OCI-LY7 (cell line): Measurements from ENCODE around the gene GRM4. TPM values are rescaled to one million over a fixed set of nuclear protein-coding genes. Genes with fewer than 3 reads are reported as not detected.

Experiments
- BruUV-seq: library from RNA; stranded (reverse); fragments of 400-500 nt; replicated peaks from 2 replicates; lab custom pipeline; 2021; lab: Mats Ljungman, UMichigan
- CTCF ChIA-PET: fragments of 300-600 bp; sonication (Branson Sonifier 250); formaldehyde crosslinking; loops from one replicate; lab custom pipeline; 2022; ENCODE audit warnings: antibody characterized with exemption; ENCODE audit not compliant: unreplicated experiment; lab: Charles Lee
- POLR2A ChIA-PET: fragments of 300-600 bp; sonication (Branson Sonifier 250); formaldehyde crosslinking; loops from one replicate; lab custom pipeline; 2022; ENCODE audit warnings: antibody characterized with exemption; lab: Charles Lee
- DNase-seq: peaks from one replicate; pipeline ENCODE4 v3.0.0-alpha.2; 2015; ENCODE audit warnings: low spot score
- H2AFZ ChIP-seq: fragments of 200-600 bp; sonication (generic), shearing (Covaris generic); 2 replicates; pipeline ENCODE4 v1.6.1; 2014; ENCODE audit warnings: mild to moderate bottlenecking, antibody characterized with exemption, low read length, moderate library complexity
- H3K27ac ChIP-seq: fragments of 200-600 bp; sonication (generic); 2 replicates; pipeline ENCODE4 v1.5.1; 2014; ENCODE audit warnings: mixed run types, low read depth, mild to moderate bottlenecking, moderate library complexity, low read length, inconsistent platforms; ENCODE audit not compliant: poor library complexity, severe bottlenecking
- H3K36me3 ChIP-seq: fragments of 200-600 bp; sonication (generic); 2 replicates; pipeline ENCODE4 v1.6.1; 2014; ENCODE audit warnings: mild to moderate bottlenecking, antibody characterized with exemption, low read length, moderate library complexity, mixed read lengths; ENCODE audit not compliant: insufficient read depth
- H3K4me1 ChIP-seq: fragments of 200-600 bp; sonication (generic); 2 replicates; pipeline ENCODE4 v1.5.1; 2014; ENCODE audit warnings: mild to moderate bottlenecking, low read length; ENCODE audit not compliant: insufficient read depth, poor library complexity, severe bottlenecking
- H3K4me2 ChIP-seq: fragments of 200-600 bp; sonication (generic); 2 replicates; pipeline ENCODE4 v1.6.1; 2014; ENCODE audit warnings: mild to moderate bottlenecking, low read length
- H3K4me3 ChIP-seq: fragments of 200-600 bp; sonication (generic); 2 replicates; pipeline ENCODE4 v1.5.1; 2014; ENCODE audit warnings: mild to moderate bottlenecking, low read depth, low read length; ENCODE audit not compliant: poor library complexity, severe bottlenecking
- H3K79me2 ChIP-seq: fragments of 200-600 bp; sonication (generic); 2 replicates; pipeline ENCODE4 v1.6.1; 2016; ENCODE audit warnings: low read depth, mild to moderate bottlenecking, low read length, moderate library complexity, mixed read lengths; ENCODE audit not compliant: insufficient read depth
- H3K9me2 ChIP-seq: fragments of 200-600 bp; sonication (generic); 2 replicates; pipeline ENCODE4 v1.6.1; 2016; ENCODE audit warnings: mild to moderate bottlenecking, low read length, mixed read lengths; ENCODE audit not compliant: insufficient read depth
- H3K9me3 ChIP-seq: fragments of 200-600 bp; sonication (generic); 2 replicates; pipeline ENCODE4 v1.6.1; 2014; ENCODE audit warnings: mild to moderate bottlenecking, mixed run types, low read length, mixed read lengths
- H4K20me1 ChIP-seq: fragments of 200-600 bp; sonication (generic); 2 replicates; pipeline ENCODE4 v1.6.1; 2014; ENCODE audit warnings: mild to moderate bottlenecking, antibody characterized with exemption, low read length, moderate library complexity, mixed read lengths; ENCODE audit not compliant: insufficient read depth
- CTCF ChIP-seq: fragments of 200-600 bp; sonication (generic); conservative IDR thresholded peaks from 2 replicates; pipeline ENCODE4 v1.5.1; 2014; ENCODE audit warnings: mild to moderate bottlenecking, antibody characterized with exemption, low read length, moderate library complexity, mixed read lengths
- EZH2phosphoT487 ChIP-seq: fragments of 200-600 bp; sonication (generic); IDR thresholded peaks from 2 replicates; pipeline ENCODE4 v1.6.1; 2018; ENCODE audit warnings: low read depth, borderline replicate concordance, mild to moderate bottlenecking, mixed run types, antibody characterized with exemption, low read length, moderate library complexity, mixed read lengths
- intact Hi-C: fragments of 100-400 bp; cut with micrococcal nuclease; formaldehyde crosslinking; loops from one replicate; pipeline ENCODE4 v1.10.0; 2022; ENCODE audit not compliant: unreplicated experiment
- total RNA-seq, 2 experiments: library from RNA; depleted of rRNA in 1 of 2; stranded (reverse); fragments of >200 nt in 1 of 2; shearing (Covaris generic) in 1 of 2; gene quantifications; 2 replicates each; pipeline ENCODE4 v1.2.3, GENCODE V29; 2014 to 2022

The GRM4 gene
- total RNA-seq, 2 experiments from 2014 or later, result 0.73 to 1.3 TPM

GRCh38 chr6:34031625-34032383 lies 114.1 kb downstream of the GRM4 start:
- Histone ChIP-seq H3K36me3 (no peaks in the 10 kb centered on the region), H2AFZ (peak overlapping the region; percentile 56), H3K4me2 (peak overlapping the region; percentile 59), H3K4me1 (peaks cover 38% of the 10 kb centered on the region), H3K9me3 (no peaks in the 10 kb centered on the region), H3K27ac (peak overlapping the region; percentile 79), H3K4me3 (peak overlapping the region; percentile 16), H3K9me2 (no peaks in the 10 kb centered on the region), H3K79me2 (no peaks in the 10 kb centered on the region), H4K20me1 (no peaks in the 10 kb centered on the region)
- ChIA-PET POLR2A (interaction anchor here (1.0 to 1.5 kb wide), 2 partner anchors 22 to 23 kb away, joined by 3 to 4 read pairs; no protein-coding TSS in a partner anchor), CTCF (interaction anchor here (0.6 to 1.2 kb wide), 4 partner anchors 13 to 291 kb away, joined by 3 to 5 read pairs (median 3); no protein-coding TSS in a partner anchor)
- intact Hi-C loops, result loop anchor here (5.0 kb wide), 1 partner anchor 320 kb away; the partner anchor contains the start of gene UQCC2
- no TSS peak for BruUV-seq
- peak; percentile 78 for DNase-seq
- TF ChIP-seq EZH2phosphoT487 (no peak), CTCF (no peak)

GRCh38 chr6:34030831-34031624 lies 114.9 kb downstream of the GRM4 start:
- peak; percentile 83 for DNase-seq
- Histone ChIP-seq H3K4me1 (peaks cover 34% of the 10 kb centered on the region), H3K4me2 (peak overlapping the region; percentile 59), H3K27ac (peak overlapping the region; percentile 79), H3K4me3 (peak overlapping the region; percentile 16), H3K9me2 (no peaks in the 10 kb centered on the region), H3K79me2 (no peaks in the 10 kb centered on the region), H3K9me3 (no peaks in the 10 kb centered on the region), H4K20me1 (no peaks in the 10 kb centered on the region), H3K36me3 (no peaks in the 10 kb centered on the region), H2AFZ (peak overlapping the region; percentile 56)
- ChIA-PET CTCF (interaction anchor here (0.6 to 1.2 kb wide), 3 partner anchors 14 to 261 kb away, joined by 3 to 5 read pairs (median 3); no protein-coding TSS in a partner anchor), POLR2A (interaction anchor here (1.0 to 1.5 kb wide), 2 partner anchors 23 to 24 kb away, joined by 3 to 4 read pairs; no protein-coding TSS in a partner anchor)
- TF ChIP-seq CTCF, result peak; percentile 54
- no peak for TF ChIP-seq EZH2phosphoT487
- BruUV-seq, result no TSS peak
- intact Hi-C loops, result loop anchor here (5.0 kb wide), 1 partner anchor 319 kb away; the partner anchor contains the start of gene UQCC2
